Loucy (cell line): Measurements from ENCODE around the gene GRIN3B.

Source experiments
- H2AFZ ChIP-seq: fragments of 200-600 bp; sonication (generic); 2 replicates; pipeline ENCODE4 v1.6.0; 2016; ENCODE audit warnings: antibody characterized with exemption, mild to moderate bottlenecking, low read length, moderate library complexity
- H3F3A ChIP-seq: fragments of 200-600 bp; 2 replicates; pipeline ENCODE4 v1.6.0; 2016; ENCODE audit warnings: antibody characterized with exemption, low read depth, mild to moderate bottlenecking
- H3K27me3 ChIP-seq: fragments of 200-600 bp; sonication (generic); 2 replicates; pipeline ENCODE4 v1.6.1; 2014; ENCODE audit warnings: low read length, mild to moderate bottlenecking; ENCODE audit not compliant: insufficient read depth, poor library complexity, severe bottlenecking
- H3K36me3 ChIP-seq: fragments of 200-600 bp; sonication (generic); 2 replicates; pipeline ENCODE4 v1.6.1; 2016; ENCODE audit warnings: low read length; ENCODE audit not compliant: insufficient read depth
- H3K4me1 ChIP-seq: fragments of 200-600 bp; sonication (generic); 2 replicates; pipeline ENCODE4 v1.5.1; 2014; ENCODE audit warnings: low read length, mild to moderate bottlenecking; ENCODE audit not compliant: insufficient read depth, poor library complexity, severe bottlenecking
- H3K4me2 ChIP-seq: fragments of 200-600 bp; sonication (generic); 2 replicates; pipeline ENCODE4 v1.6.0; 2014; ENCODE audit warnings: antibody characterized with exemption, low read length, low read depth, mild to moderate bottlenecking; ENCODE audit not compliant: poor library complexity, severe bottlenecking
- H3K4me3 ChIP-seq: fragments of 200-600 bp; sonication (generic); 2 replicates; pipeline ENCODE4 v1.5.1; 2014; ENCODE audit warnings: low read length, mild to moderate bottlenecking, mixed read lengths; ENCODE audit not compliant: poor library complexity, severe bottlenecking
- H3K79me2 ChIP-seq: fragments of 200-600 bp; sonication (generic); 2 replicates; pipeline ENCODE4 v1.6.1; 2014; ENCODE audit warnings: low read length; ENCODE audit not compliant: insufficient read depth
- H3K9ac ChIP-seq: fragments of 200-600 bp; sonication (generic); 2 replicates; pipeline ENCODE4 v1.6.0; 2014; ENCODE audit warnings: mild to moderate bottlenecking, low read depth, low read length, moderate library complexity; ENCODE audit not compliant: poor library complexity, severe bottlenecking
- H3K9me2 ChIP-seq: fragments of 200-600 bp; sonication (generic); replicated peaks from 2 replicates; pipeline ENCODE4 v1.6.1; 2016; ENCODE audit warnings: low read depth, low read length, mixed read lengths
- H3K9me3 ChIP-seq: fragments of 200-600 bp; sonication (generic); 2 replicates; pipeline ENCODE4 v1.6.1; 2014; ENCODE audit warnings: mild to moderate bottlenecking, antibody characterized with exemption, low read length, low read depth; ENCODE audit not compliant: insufficient read depth
- H4K20me1 ChIP-seq: fragments of 200-600 bp; sonication (generic); 2 replicates; pipeline ENCODE4 v1.6.0; 2014; ENCODE audit warnings: antibody characterized with exemption, low read length, mild to moderate bottlenecking; ENCODE audit not compliant: insufficient read depth, poor library complexity, severe bottlenecking
- EZH2phosphoT487 ChIP-seq: fragments of 200-600 bp; IDR thresholded peaks from 2 replicates; pipeline ENCODE4 v1.6.1; 2018; ENCODE audit warnings: antibody characterized with exemption, mild to moderate bottlenecking, moderate library complexity, borderline replicate concordance
- TF ChIP-seq, protein P1 (sequence below): fragments of 200-600 bp; sonication (generic); conservative IDR thresholded peaks from 2 replicates; pipeline ENCODE4 v1.5.1; 2014; ENCODE audit warnings: mild to moderate bottlenecking, antibody characterized with exemption, low read length

GRIN3B gene

GRCh38 chr19:1000591-1001537 is 645 bp downstream of the GRIN3B start:
- no peak overlapping the region for H3K9ac ChIP-seq
- H2AFZ ChIP-seq: no peak overlapping the region
- no peaks in the 10 kb centered on the region for H3K27me3 ChIP-seq

DNA sequence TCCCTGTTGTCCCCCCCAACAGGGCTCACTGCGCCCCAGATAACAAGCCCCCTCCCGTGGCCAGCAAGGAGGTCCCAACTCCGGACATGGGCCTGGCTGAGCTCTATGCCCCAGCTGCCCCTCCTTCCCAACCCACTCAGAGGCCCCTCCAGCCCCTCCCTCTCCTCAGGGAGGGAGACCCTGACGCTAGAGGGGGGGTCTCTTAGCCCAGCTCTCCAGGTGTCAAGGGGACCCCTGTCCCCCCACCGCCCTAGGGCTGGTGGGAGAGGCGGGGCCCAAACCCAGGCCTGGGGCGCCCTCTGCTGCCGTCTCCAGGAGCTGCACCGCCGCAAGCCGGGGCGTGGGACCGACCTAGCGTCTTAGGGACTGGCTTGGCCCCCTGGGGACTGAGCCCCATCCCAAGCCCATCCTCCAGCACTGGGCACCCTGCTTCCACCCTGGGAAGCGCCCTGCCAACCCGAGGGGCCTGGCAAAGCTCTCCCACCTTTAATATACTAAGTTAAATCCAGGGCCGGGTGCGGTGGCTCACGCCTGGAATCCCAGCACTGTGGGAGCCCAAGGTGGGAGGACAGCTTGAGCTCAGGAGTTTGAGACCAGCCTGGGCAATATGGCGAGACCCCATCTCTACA is 1.4 kb downstream of the GRIN3B start:
- Histone ChIP-seq H3K79me2 (no peaks in the 10 kb centered on the region), H3F3A (no peaks in the 10 kb centered on the region; the same call in 1 of the 2 replicates), H3K36me3 (no peaks in the 10 kb centered on the region), H3K9me3 (no peaks in the 10 kb centered on the region), H3K4me2 (peak overlapping the region; percentile 18), H3K27me3 (no peaks in the 10 kb centered on the region), H3K9me2 (no peaks in the 10 kb centered on the region), H3K4me3 (no peak overlapping the region), H4K20me1 (no peaks in the 10 kb centered on the region), H3K9ac (no peak overlapping the region), H2AFZ (no peak overlapping the region), H3K4me1 (no peaks in the 10 kb centered on the region)
- TF ChIP-seq EZH2phosphoT487: no peak
- TF ChIP-seq, protein P1, sequence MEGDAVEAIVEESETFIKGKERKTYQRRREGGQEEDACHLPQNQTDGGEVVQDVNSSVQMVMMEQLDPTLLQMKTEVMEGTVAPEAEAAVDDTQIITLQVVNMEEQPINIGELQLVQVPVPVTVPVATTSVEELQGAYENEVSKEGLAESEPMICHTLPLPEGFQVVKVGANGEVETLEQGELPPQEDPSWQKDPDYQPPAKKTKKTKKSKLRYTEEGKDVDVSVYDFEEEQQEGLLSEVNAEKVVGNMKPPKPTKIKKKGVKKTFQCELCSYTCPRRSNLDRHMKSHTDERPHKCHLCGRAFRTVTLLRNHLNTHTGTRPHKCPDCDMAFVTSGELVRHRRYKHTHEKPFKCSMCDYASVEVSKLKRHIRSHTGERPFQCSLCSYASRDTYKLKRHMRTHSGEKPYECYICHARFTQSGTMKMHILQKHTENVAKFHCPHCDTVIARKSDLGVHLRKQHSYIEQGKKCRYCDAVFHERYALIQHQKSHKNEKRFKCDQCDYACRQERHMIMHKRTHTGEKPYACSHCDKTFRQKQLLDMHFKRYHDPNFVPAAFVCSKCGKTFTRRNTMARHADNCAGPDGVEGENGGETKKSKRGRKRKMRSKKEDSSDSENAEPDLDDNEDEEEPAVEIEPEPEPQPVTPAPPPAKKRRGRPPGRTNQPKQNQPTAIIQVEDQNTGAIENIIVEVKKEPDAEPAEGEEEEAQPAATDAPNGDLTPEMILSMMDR: peak; percentile 85

More at GRCh38 chr19:1000591-1001537, 645 bp downstream of the GRIN3B start:
- no peaks in the 10 kb centered on the region for H3K4me1 ChIP-seq
- no peaks in the 10 kb centered on the region; the same call in 1 of the 2 replicates for H3F3A ChIP-seq
- no peak overlapping the region for H3K4me3 ChIP-seq
- no peaks in the 10 kb centered on the region for H3K9me2 ChIP-seq
- H4K20me1 ChIP-seq: no peaks in the 10 kb centered on the region
- H3K9me3 ChIP-seq: no peaks in the 10 kb centered on the region
- H3K79me2 ChIP-seq: no peaks in the 10 kb centered on the region
- peak overlapping the region; percentile 18 for H3K4me2 ChIP-seq
- TF ChIP-seq, protein P1: no peak
- TF ChIP-seq EZH2phosphoT487: no peak
- H3K36me3 ChIP-seq: no peaks in the 10 kb centered on the region

DNA sequence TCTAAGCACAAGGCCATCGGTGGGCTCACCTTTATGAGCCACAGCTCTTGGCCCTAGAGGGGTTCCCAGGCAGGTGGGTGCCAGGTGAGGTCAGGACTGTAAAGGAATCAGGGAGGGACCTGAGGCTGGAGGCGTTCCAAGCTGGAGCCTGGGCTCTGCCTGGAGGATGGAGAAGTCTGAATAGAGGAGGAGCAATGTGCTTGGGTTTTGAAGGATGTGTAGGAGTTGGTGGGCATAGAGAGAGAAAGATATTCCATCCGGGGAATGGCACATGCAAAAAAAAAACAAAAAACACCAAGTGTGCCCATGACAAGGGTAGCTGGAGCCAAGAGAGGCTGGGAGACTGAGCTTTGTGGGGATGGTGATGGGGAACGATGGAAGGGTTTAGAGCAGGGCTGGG is 2.4 kb downstream of the GRIN3B start:
- no peaks in the 10 kb centered on the region for H3K79me2 ChIP-seq
- no peaks in the 10 kb centered on the region for H3K4me1 ChIP-seq
- H4K20me1 ChIP-seq: no peaks in the 10 kb centered on the region
- no peak overlapping the region for H3K9ac ChIP-seq
- no peak overlapping the region for H3K4me3 ChIP-seq
- no peaks in the 10 kb centered on the region for H3K9me3 ChIP-seq
- H3K4me2 ChIP-seq: no peak overlapping the region
- H3K9me2 ChIP-seq: no peaks in the 10 kb centered on the region
- H3K36me3 ChIP-seq: no peaks in the 10 kb centered on the region
- no peak overlapping the region for H2AFZ ChIP-seq
- no peaks in the 10 kb centered on the region for H3K27me3 ChIP-seq
- TF ChIP-seq, protein P1: no peak
- no peak for TF ChIP-seq EZH2phosphoT487
- H3F3A ChIP-seq: no peaks in the 10 kb centered on the region; the same call in 1 of the 2 replicates
